CD4-positive, alpha-beta T cell treated with Interleukin-17A for 1 hour (primary cell): Measurements from ENCODE around the gene CFAP161.

Source experiments
- DNase-seq: peaks from one replicate; pipeline ENCODE4 v3.0.0-alpha.2; 2020

The CFAP161 gene

GRCh38 chr15:81133782-81134461 is at the start of gene CFAP161:
Gene CFAP161, plus strand, starts transcription at chr15:81134270. Its CDS starts 60 bp downstream, at chr15:81134330.
- DNase-seq: peak; percentile 7

GRCh38 chr15:81084716-81085115 is 49.4 kb upstream of the CFAP161 start:
- no peak for DNase-seq

GRCh38 chr15:81085213-81085612 is 48.9 kb upstream of the CFAP161 start:
- no peak for DNase-seq

- DNase-seq: no peak
Measured at GRCh38 chr15:81085898-81086297, 48.2 kb upstream of the CFAP161 start.

- DNase-seq: no peak
Measured at GRCh38 chr15:81087066-81087465, 47.0 kb upstream of the CFAP161 start.

GRCh38 chr15:81087694-81088093 is 46.4 kb upstream of the CFAP161 start:
- DNase-seq: no peak

GRCh38 chr15:81088470-81089013 is 45.5 kb upstream of the CFAP161 start:
- no peak for DNase-seq

- no peak for DNase-seq
Measured at GRCh38 chr15:81091889-81092558, 42.0 kb upstream of the CFAP161 start.

- DNase-seq: no peak
Measured at GRCh38 chr15:81092559-81092902, 41.5 kb upstream of the CFAP161 start.

- DNase-seq: no peak
Measured at GRCh38 chr15:81093961-81094360, 40.1 kb upstream of the CFAP161 start.

- no peak for DNase-seq
Measured at GRCh38 chr15:81095690-81096365, 38.2 kb upstream of the CFAP161 start.

- no peak for DNase-seq
Measured at GRCh38 chr15:81096398-81096797, 37.7 kb upstream of the CFAP161 start.

- DNase-seq: no peak
Measured at GRCh38 chr15:81097116-81097889, 36.8 kb upstream of the CFAP161 start.

GRCh38 chr15:81097890-81098280 is 36.2 kb upstream of the CFAP161 start:
- no peak for DNase-seq

- DNase-seq: no peak
Measured at GRCh38 chr15:81098349-81098748, 35.7 kb upstream of the CFAP161 start.

GRCh38 chr15:81098861-81099651 is 35.0 kb upstream of the CFAP161 start:
- DNase-seq: no peak

GRCh38 chr15:81101894-81102815 is 31.9 kb upstream of the CFAP161 start:
- no peak for DNase-seq

GRCh38 chr15:81103857-81104256 is 30.2 kb upstream of the CFAP161 start:
- no peak for DNase-seq

GRCh38 chr15:81105545-81105944 is 28.5 kb upstream of the CFAP161 start:
- no peak for DNase-seq

GRCh38 chr15:81106560-81106959 is 27.5 kb upstream of the CFAP161 start:
- DNase-seq: peak; percentile 51

- DNase-seq: no peak
Measured at GRCh38 chr15:81107889-81108288, 26.2 kb upstream of the CFAP161 start.
